Gastrocnemius medialis (tissue), 4 donors: ENCODE data around the gene KLHL14. TPM values are rescaled to one million over a fixed set of nuclear protein-coding genes. Genes with fewer than 3 reads are reported as not detected.

ENCODE experiments used
- ATAC-seq, 2 donors: fragments of 150-250 bp; one replicate each; pipeline ENCODE4 v1.9.1; 2016
- DNase-seq, 2 donors: peaks; one replicate each; pipeline ENCODE4 v3.0.0-alpha.2; 2019
- H3K27ac ChIP-seq, 4 donors: fragments of 200-600 bp; sonication (generic); 1 replicate in 1 of 4; 2 replicates in 3 of 4; pipeline ENCODE4 v1.5.1; 2016 to 2018; ENCODE audit warnings: mild to moderate bottlenecking in 2 of 4, moderate library complexity in 1 of 4
- H3K27me3 ChIP-seq, 3 donors: fragments of 200-600 bp; sonication (generic) in 2 of 3; 1 replicate in 1 of 3; 2 replicates in 2 of 3; pipeline versions ENCODE4 v1.5.1 to v1.6.0; 2016 to 2019; ENCODE audit warnings: mild to moderate bottlenecking in 1 of 3, moderate library complexity in 1 of 3
- H3K36me3 ChIP-seq, 2 donors: fragments of 200-600 bp; sonication (generic) in 1 of 2; one replicate each; pipeline ENCODE4 v1.5.1; 2017 to 2018
- H3K4me1 ChIP-seq, 2 donors: fragments of 200-600 bp; sonication (generic) in 1 of 2; one replicate each; pipeline ENCODE4 v1.5.1; 2016 to 2017; ENCODE audit warnings: mild to moderate bottlenecking in 2 of 2
- H3K4me3 ChIP-seq, 4 donors: fragments of 200-600 bp; sonication (generic) in 3 of 4; 1 replicate in 1 of 4; 2 replicates in 3 of 4; pipeline ENCODE4 v1.5.1; 2016 to 2019; ENCODE audit warnings: mild to moderate bottlenecking in 2 of 4
- H3K9me3 ChIP-seq, 3 donors: fragments of 200-600 bp; sonication (generic) in 2 of 3; 1 replicate in 1 of 3; 2 replicates in 2 of 3; pipeline ENCODE4 v1.5.1; 2016 to 2019
- CTCF ChIP-seq, 5 experiments: fragments of 450-650 bp in 3 of 5; fragments of 200-600 bp in 2 of 5; sonication (generic) in 2 of 5; IDR thresholded peaks in 4 of 5; conservative IDR thresholded peaks in 1 of 5; 1 replicate in 4 of 5; 2 replicates in 1 of 5; pipeline ENCODE4 v1.5.1; 2016 to 2019; ENCODE audit warnings: antibody characterized with exemption in 5 of 5, mild to moderate bottlenecking in 3 of 5, moderate library complexity in 3 of 5
- POLR2A ChIP-seq, 2 donors: fragments of 450-650 bp; IDR thresholded peaks; one replicate each; pipeline ENCODE4 v1.6.1; 2017; ENCODE audit warnings: antibody characterized with exemption in 2 of 2, mild to moderate bottlenecking in 2 of 2, moderate library complexity in 2 of 2
- in situ Hi-C, 4 donors: fragments of 200-750 bp; cut with MboI; loops; one replicate each; pipeline versions ENCODE4 v1.15.0 to v1.8.0; 2017; ENCODE audit warnings: low sequenced_read_pairs in 4 of 4
- intact Hi-C: fragments of 100-400 bp; cut with DNase I; formaldehyde crosslinking; loops from one replicate; pipeline ENCODE4 v1.15.1; 2023; ENCODE audit warnings: low total_unique reads
- total RNA-seq, 4 donors: library from RNA; depleted of rRNA; stranded (reverse); fragments of >200 nt; gene quantifications; one replicate each; pipeline versions ENCODE4 v1.1.0 to v1.2.3, GENCODE V29; 2016

KLHL14 gene
- total RNA-seq, 4 donors from 2014 or later, result 0.04 TPM; not detected in 3

- DNase-seq, result no peak
- Histone ChIP-seq H3K9me3 (no peaks in the 10 kb centered on the region), H3K4me3 (no peak overlapping the region), H3K27me3 (no peaks in the 10 kb centered on the region), H3K4me1 (no peaks in the 10 kb centered on the region), H3K36me3 (no peaks in the 10 kb centered on the region), H3K27ac (no peak overlapping the region)
- in situ Hi-C loops (no loop called here), intact Hi-C loops (no loop called here)
- ATAC-seq, result no peak
- no peak for TF ChIP-seq CTCF (IDR thresholded peaks at IDR 0.05 in 4 of 5, conservative IDR thresholded peaks at IDR 0.05 in 1 of 5)
- no peak for TF ChIP-seq POLR2A (IDR thresholded peaks at IDR 0.05)
Measured at GRCh38 chr18:32763293-32763692, 9.5 kb downstream of the KLHL14 start.

GRCh38 chr18:32761231-32761630 is 11.6 kb downstream of the KLHL14 start:
- Histone ChIP-seq H3K27ac (no peak overlapping the region), H3K36me3 (no peaks in the 10 kb centered on the region), H3K4me3 (no peak overlapping the region), H3K27me3 (no peaks in the 10 kb centered on the region), H3K9me3 (no peaks in the 10 kb centered on the region), H3K4me1 (no peaks in the 10 kb centered on the region)
- TF ChIP-seq POLR2A (IDR thresholded peaks at IDR 0.05), result no peak
- no peak for TF ChIP-seq CTCF (IDR thresholded peaks at IDR 0.05 in 4 of 5, conservative IDR thresholded peaks at IDR 0.05 in 1 of 5)
- DNase-seq (no peak), ATAC-seq (no peak)
- in situ Hi-C loops (no loop called here), intact Hi-C loops (no loop called here)

- Histone ChIP-seq H3K4me1 (no peaks in the 10 kb centered on the region), H3K36me3 (no peaks in the 10 kb centered on the region), H3K4me3 (no peak overlapping the region), H3K9me3 (no peaks in the 10 kb centered on the region), H3K27me3 (no peaks in the 10 kb centered on the region), H3K27ac (no peak overlapping the region)
- intact Hi-C loops (no loop called here), in situ Hi-C loops (no loop called here)
- ATAC-seq (no peak), DNase-seq (no peak)
- TF ChIP-seq POLR2A (IDR thresholded peaks at IDR 0.05), result no peak
- TF ChIP-seq CTCF (IDR thresholded peaks at IDR 0.05 in 4 of 5, conservative IDR thresholded peaks at IDR 0.05 in 1 of 5), result no peak
Measured at GRCh38 chr18:32760391-32760790, 12.4 kb downstream of the KLHL14 start.

GRCh38 chr18:32759611-32760167 is 13.1 kb downstream of the KLHL14 start:
- Histone ChIP-seq H3K4me1 (no peaks in the 10 kb centered on the region), H3K9me3 (no peaks in the 10 kb centered on the region), H3K36me3 (no peaks in the 10 kb centered on the region), H3K27ac (no peak overlapping the region), H3K27me3 (no peaks in the 10 kb centered on the region), H3K4me3 (no peak overlapping the region)
- intact Hi-C loops (no loop called here), in situ Hi-C loops (no loop called here)
- no peak for TF ChIP-seq POLR2A (IDR thresholded peaks at IDR 0.05)
- no peak for TF ChIP-seq CTCF (IDR thresholded peaks at IDR 0.05 in 4 of 5, conservative IDR thresholded peaks at IDR 0.05 in 1 of 5)
- DNase-seq (no peak), ATAC-seq (no peak)
